ENCODE results near the gene DUOXA1.
"Not testable (repeated sequence)": the region's sequence is repeated elsewhere in the genome, so short reads cannot be mapped to it uniquely, and the experiment has no call there.

Gene DUOXA1

GRCh38 chr15:45089712-45090373, 39.8 kb downstream of the DUOXA1 start:
- no peak for FAIRE-seq
- TF ChIP-seq CTCF (IDR thresholded peaks at IDR 0.05; ENCODE audit: insufficient read depth, missing control alignments) = no peak
- no peak for DNase-seq (ENCODE audit: insufficient read length, low spot score)

GRCh38 chr15:45088801-45089711, 40.6 kb downstream of the DUOXA1 start:
- DNase-seq (ENCODE audit: insufficient read length, low spot score) (no peak), FAIRE-seq (no peak)
- TF ChIP-seq CTCF (IDR thresholded peaks at IDR 0.05; ENCODE audit: insufficient read depth, missing control alignments) = no peak

- no peak for DNase-seq (ENCODE audit: insufficient read length, low spot score)
- no peak for TF ChIP-seq CTCF (IDR thresholded peaks at IDR 0.05; ENCODE audit: insufficient read depth, missing control alignments)
- FAIRE-seq = no peak
Observed at GRCh38 chr15:45087513-45087912, 42.2 kb downstream of the DUOXA1 start.

- DNase-seq (ENCODE audit: insufficient read length, low spot score) = no peak
- no peak for FAIRE-seq
- no peak for TF ChIP-seq CTCF (IDR thresholded peaks at IDR 0.05; ENCODE audit: insufficient read depth, missing control alignments)
Observed at GRCh38 chr15:45084163-45084562, 45.5 kb downstream of the DUOXA1 start.

GRCh38 chr15:45083223-45083622, 46.5 kb downstream of the DUOXA1 start:
- TF ChIP-seq CTCF (IDR thresholded peaks at IDR 0.05; ENCODE audit: insufficient read depth, missing control alignments) = no peak
- DNase-seq (ENCODE audit: insufficient read length, low spot score) = no peak
- FAIRE-seq = no peak

GRCh38 chr15:45082412-45082811, 47.3 kb downstream of the DUOXA1 start:
- FAIRE-seq = not testable (repeated sequence)

GRCh38 chr15:45080593-45080992, 49.1 kb downstream of the DUOXA1 start:
- not testable (repeated sequence) for DNase-seq (ENCODE audit: insufficient read length, low spot score); FAIRE-seq

More at GRCh38 chr15:45082412-45082811, 47.3 kb downstream of the DUOXA1 start:
- not testable (repeated sequence) for DNase-seq (ENCODE audit: insufficient read length, low spot score)

- not testable (repeated sequence) for DNase-seq (ENCODE audit: insufficient read length, low spot score)
Observed at GRCh38 chr15:45079628-45080246, 49.9 kb downstream of the DUOXA1 start.

GRCh38 chr15:45079201-45079600, 50.5 kb downstream of the DUOXA1 start:
- not testable (repeated sequence) for FAIRE-seq; DNase-seq (ENCODE audit: insufficient read length, low spot score)

More at GRCh38 chr15:45079628-45080246, 49.9 kb downstream of the DUOXA1 start:
- FAIRE-seq = not testable (repeated sequence)

GRCh38 chr15:45077391-45077790, 52.3 kb downstream of the DUOXA1 start:
- FAIRE-seq; DNase-seq (ENCODE audit: insufficient read length, low spot score): not testable (repeated sequence)

- not testable (repeated sequence) for FAIRE-seq; DNase-seq (ENCODE audit: insufficient read length, low spot score)
Observed at GRCh38 chr15:45075440-45076320, 54.0 kb downstream of the DUOXA1 start.

- FAIRE-seq; DNase-seq (ENCODE audit: insufficient read length, low spot score): not testable (repeated sequence)
Observed at GRCh38 chr15:45073602-45074001, 56.1 kb downstream of the DUOXA1 start.
